ENCODE results near the gene IQSEC3. TPM values are rescaled to one million over a fixed set of nuclear protein-coding genes. Genes with fewer than 3 reads are reported as not detected.

Gene IQSEC3
- total RNA-seq, 2 experiments from 2014 or later, result not detected

- CTCF ChIA-PET, result no interaction called here
- intact Hi-C loops (cut with DNase I, micrococcal nuclease), result no loop called here
- H3K36me3 Mint-ChIP-seq (ENCODE audit: low read depth), result no peaks in the 10 kb centered on the region
- H3K4me1 Mint-ChIP-seq, result no peaks in the 10 kb centered on the region
- H3K27ac Mint-ChIP-seq, result no peak overlapping the region
- ATAC-seq (no peak), DNase-seq (no peak)
- H3K27me3 Mint-ChIP-seq, result peaks cover 3% of the 10 kb centered on the region
- H3K9me3 Mint-ChIP-seq (ENCODE audit: low read depth), result peaks cover 4% of the 10 kb centered on the region
- POLR2A ChIA-PET, result no interaction called here
- no peak overlapping the region for H3K4me3 Mint-ChIP-seq
Measured at GRCh38 chr12:89653-90052, 23.1 kb downstream of the IQSEC3 start.

GRCh38 chr12:91213-91612, 24.6 kb downstream of the IQSEC3 start:
- intact Hi-C loops (cut with DNase I, micrococcal nuclease), result no loop called here
- DNase-seq (no peak), ATAC-seq (no peak)
- H3K4me3 Mint-ChIP-seq, result no peak overlapping the region
- no peaks in the 10 kb centered on the region for H3K36me3 Mint-ChIP-seq (ENCODE audit: low read depth)
- no peaks in the 10 kb centered on the region for H3K4me1 Mint-ChIP-seq
- ChIA-PET POLR2A (no interaction called here), CTCF (no interaction called here)
- H3K27me3 Mint-ChIP-seq, result peaks cover 6% of the 10 kb centered on the region
- H3K27ac Mint-ChIP-seq, result no peak overlapping the region
- H3K9me3 Mint-ChIP-seq (ENCODE audit: low read depth), result peaks cover 4% of the 10 kb centered on the region

GRCh38 chr12:93266-94005, 26.9 kb downstream of the IQSEC3 start:
- H3K4me1 Mint-ChIP-seq, result no peaks in the 10 kb centered on the region
- intact Hi-C loops (cut with DNase I, micrococcal nuclease), result no loop called here
- H3K27me3 Mint-ChIP-seq, result peaks cover 6% of the 10 kb centered on the region
- no peak for ATAC-seq
- ChIA-PET CTCF (interaction anchor here (0.7 kb wide), 1 partner anchor 161 kb away, joined by 4 read pairs; no protein-coding TSS in a partner anchor), POLR2A (no interaction called here)
- peaks cover 4% of the 10 kb centered on the region for H3K9me3 Mint-ChIP-seq (ENCODE audit: low read depth)
- no peaks in the 10 kb centered on the region for H3K36me3 Mint-ChIP-seq (ENCODE audit: low read depth)
- H3K27ac Mint-ChIP-seq, result no peak overlapping the region
- DNase-seq, result no peak
- no peak overlapping the region for H3K4me3 Mint-ChIP-seq

DNA sequence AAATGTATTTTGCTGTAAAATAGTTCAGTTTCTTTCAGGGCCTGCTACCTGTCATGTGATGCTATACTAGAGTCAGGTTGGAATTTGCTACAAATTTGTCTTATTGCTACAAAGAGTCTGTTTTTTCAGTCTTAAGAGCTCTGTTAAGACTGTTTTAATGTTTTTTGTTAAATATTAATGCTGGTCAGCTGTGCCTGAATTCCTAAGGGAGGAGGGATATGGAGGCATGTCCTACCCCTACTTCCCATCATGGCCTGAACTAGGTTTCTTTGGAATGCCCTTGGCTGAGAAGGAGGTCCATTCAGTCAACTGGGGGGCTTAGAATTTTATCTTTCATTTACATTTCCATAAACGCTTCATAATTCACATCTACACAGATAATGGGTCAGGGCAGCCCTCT, 30.0 kb downstream of the IQSEC3 start:
- Mint-ChIP-seq H3K4me3 (no peak overlapping the region), H3K36me3 (ENCODE audit: low read depth) (no peaks in the 10 kb centered on the region), H3K4me1 (no peaks in the 10 kb centered on the region), H3K27ac (no peak overlapping the region), H3K9me3 (ENCODE audit: low read depth) (no peaks in the 10 kb centered on the region), H3K27me3 (peaks cover 18% of the 10 kb centered on the region)
- no peak for DNase-seq
- intact Hi-C loops (cut with DNase I, micrococcal nuclease), result no loop called here
- POLR2A ChIA-PET, result no interaction called here
- CTCF ChIA-PET, result no interaction called here
- no peak for ATAC-seq

DNA sequence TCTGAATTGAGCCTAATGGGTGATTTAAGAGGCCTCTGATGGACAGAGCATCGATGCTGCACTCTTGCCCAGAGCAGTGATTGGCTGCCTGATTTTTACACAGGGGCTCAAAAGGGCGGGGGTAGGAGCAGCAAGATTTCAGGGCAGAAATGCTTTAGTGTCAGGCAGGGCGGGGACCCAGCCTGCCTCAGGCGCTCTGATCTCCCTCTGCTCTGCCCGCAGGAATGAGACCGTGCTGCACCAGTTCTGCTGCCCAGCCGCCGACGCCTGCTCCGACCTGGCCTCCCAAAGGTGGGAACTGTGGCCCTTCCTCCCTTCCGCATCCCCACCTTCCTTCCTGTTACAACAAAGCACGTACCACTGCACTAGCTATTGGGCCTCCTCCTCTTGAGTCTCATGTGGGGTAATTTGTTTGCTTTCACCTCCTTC, 32.4 kb downstream of the IQSEC3 start:
- CTCF ChIA-PET, result interaction anchor here (0.6 kb wide), 1 partner anchor 384 kb away, joined by 3 read pairs; no protein-coding TSS in a partner anchor
- intact Hi-C loops (cut with DNase I, micrococcal nuclease), result no loop called here

GRCh38 chr12:99605-100004, 33.0 kb downstream of the IQSEC3 start:
- H3K27ac Mint-ChIP-seq, result no peak overlapping the region
- no peaks in the 10 kb centered on the region for H3K36me3 Mint-ChIP-seq (ENCODE audit: low read depth)
- CTCF ChIA-PET, result no interaction called here
- peaks cover 4% of the 10 kb centered on the region for H3K4me1 Mint-ChIP-seq
- H3K9me3 Mint-ChIP-seq (ENCODE audit: low read depth), result no peaks in the 10 kb centered on the region
- H3K27me3 Mint-ChIP-seq, result peaks cover 17% of the 10 kb centered on the region
- no peak overlapping the region for H3K4me3 Mint-ChIP-seq
- POLR2A ChIA-PET, result no interaction called here
- intact Hi-C loops (cut with DNase I, micrococcal nuclease), result no loop called here
- DNase-seq, result no peak
- no peak for ATAC-seq

More for the DNA sequence above, 32.4 kb downstream of the IQSEC3 start:
- no peaks in the 10 kb centered on the region for H3K36me3 Mint-ChIP-seq (ENCODE audit: low read depth)
- H3K4me3 Mint-ChIP-seq, result no peak overlapping the region
- H3K27me3 Mint-ChIP-seq, result peaks cover 18% of the 10 kb centered on the region
- POLR2A ChIA-PET, result no interaction called here
- no peaks in the 10 kb centered on the region for H3K9me3 Mint-ChIP-seq (ENCODE audit: low read depth)
- peaks cover 2% of the 10 kb centered on the region for H3K4me1 Mint-ChIP-seq
- DNase-seq, result no peak
- no peak for ATAC-seq
- no peak overlapping the region for H3K27ac Mint-ChIP-seq

DNA sequence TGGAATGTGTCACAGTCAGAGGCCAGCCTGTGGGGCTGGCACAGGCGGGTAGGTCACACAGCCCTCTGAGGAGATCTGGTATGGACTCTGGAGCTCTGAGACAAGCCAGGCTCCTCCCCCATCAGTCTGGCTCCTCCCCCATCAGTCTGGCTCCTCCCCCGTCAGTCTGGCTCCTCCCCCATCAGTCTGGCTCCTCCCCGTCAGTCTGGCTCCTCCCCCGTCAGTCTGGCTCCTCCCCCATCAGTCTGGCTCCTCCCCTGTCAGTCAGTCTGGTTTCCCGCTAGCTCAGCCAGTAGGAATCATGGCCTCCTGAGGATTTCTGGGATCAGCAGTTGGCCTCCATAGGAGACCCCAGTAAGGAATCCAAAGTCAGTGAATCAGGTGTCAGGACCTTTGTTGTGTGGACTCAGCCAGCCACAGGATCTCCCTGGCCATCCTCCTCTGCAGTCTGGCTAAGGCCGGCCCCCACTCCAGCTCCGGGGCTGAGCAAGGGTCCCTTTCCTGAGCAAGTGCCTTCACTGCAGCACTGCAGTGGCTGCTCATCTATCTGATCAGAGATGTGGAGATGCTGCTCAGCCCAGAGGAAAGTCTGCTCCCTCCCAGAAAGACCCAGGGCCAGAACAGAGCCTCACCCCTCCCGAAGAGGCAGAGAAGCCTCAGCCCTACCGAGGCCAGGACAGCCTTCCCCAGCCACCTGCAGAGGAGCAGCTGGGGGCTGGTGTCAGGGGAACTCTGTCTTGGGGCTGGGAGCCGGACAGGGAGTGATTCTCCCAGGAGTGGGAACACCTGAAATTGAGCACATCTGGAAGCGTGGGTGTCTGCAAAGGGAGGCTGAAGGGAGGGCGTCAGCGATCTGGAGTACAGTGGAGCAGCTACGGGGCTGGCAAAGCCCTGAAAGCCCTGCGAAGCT, 35.7 kb downstream of the IQSEC3 start:
- Mint-ChIP-seq H3K36me3 (ENCODE audit: low read depth) (no peaks in the 10 kb centered on the region), H3K4me3 (no peak overlapping the region), H3K27me3 (peaks cover 15% of the 10 kb centered on the region), H3K27ac (no peak overlapping the region), H3K9me3 (ENCODE audit: low read depth) (no peaks in the 10 kb centered on the region), H3K4me1 (peaks cover 4% of the 10 kb centered on the region)
- ChIA-PET CTCF (interaction anchor here (0.7 to 0.8 kb wide), 2 partner anchors 87 to 238 kb away, joined by 3 to 4 read pairs; no protein-coding TSS in a partner anchor), POLR2A (no interaction called here)
- ATAC-seq (peak; percentile 65), DNase-seq (peak; percentile 34)
- intact Hi-C loops (cut with DNase I, micrococcal nuclease), result no loop called here

DNA sequence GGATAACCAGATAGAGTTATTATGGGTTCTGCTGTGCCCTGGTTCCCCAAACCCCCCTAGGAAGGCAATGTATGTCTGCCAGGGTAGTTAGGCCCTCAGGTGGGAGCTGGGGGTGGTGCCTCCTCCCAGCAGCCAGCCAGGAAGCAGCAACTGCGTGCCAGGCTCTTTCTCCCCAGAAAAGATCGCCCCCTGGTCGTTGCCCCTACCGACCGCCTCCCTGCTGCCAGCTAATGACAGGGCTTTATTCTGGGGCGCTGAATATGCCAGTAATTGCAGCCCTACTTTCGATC, 36.3 kb downstream of the IQSEC3 start:
- CTCF ChIA-PET, result no interaction called here
- ATAC-seq, result no peak
- no peaks in the 10 kb centered on the region for H3K9me3 Mint-ChIP-seq (ENCODE audit: low read depth)
- intact Hi-C loops (cut with DNase I, micrococcal nuclease), result no loop called here
- H3K27me3 Mint-ChIP-seq, result peaks cover 15% of the 10 kb centered on the region
- POLR2A ChIA-PET, result no interaction called here
- no peak overlapping the region for H3K4me3 Mint-ChIP-seq
- peaks cover 4% of the 10 kb centered on the region for H3K4me1 Mint-ChIP-seq
- no peak for DNase-seq
- H3K27ac Mint-ChIP-seq, result no peak overlapping the region
- no peaks in the 10 kb centered on the region for H3K36me3 Mint-ChIP-seq (ENCODE audit: low read depth)

GRCh38 chr12:103169-103981, 36.8 kb downstream of the IQSEC3 start:
- Mint-ChIP-seq H3K36me3 (ENCODE audit: low read depth) (no peaks in the 10 kb centered on the region), H3K27ac (no peak overlapping the region), H3K9me3 (ENCODE audit: low read depth) (no peaks in the 10 kb centered on the region), H3K4me3 (no peak overlapping the region), H3K27me3 (peaks cover 15% of the 10 kb centered on the region), H3K4me1 (peaks cover 4% of the 10 kb centered on the region)
- ATAC-seq (peak; percentile 33), DNase-seq (peak; percentile 17)
- POLR2A ChIA-PET, result no interaction called here
- intact Hi-C loops (cut with DNase I, micrococcal nuclease), result no loop called here
- CTCF ChIA-PET, result no interaction called here

DNA sequence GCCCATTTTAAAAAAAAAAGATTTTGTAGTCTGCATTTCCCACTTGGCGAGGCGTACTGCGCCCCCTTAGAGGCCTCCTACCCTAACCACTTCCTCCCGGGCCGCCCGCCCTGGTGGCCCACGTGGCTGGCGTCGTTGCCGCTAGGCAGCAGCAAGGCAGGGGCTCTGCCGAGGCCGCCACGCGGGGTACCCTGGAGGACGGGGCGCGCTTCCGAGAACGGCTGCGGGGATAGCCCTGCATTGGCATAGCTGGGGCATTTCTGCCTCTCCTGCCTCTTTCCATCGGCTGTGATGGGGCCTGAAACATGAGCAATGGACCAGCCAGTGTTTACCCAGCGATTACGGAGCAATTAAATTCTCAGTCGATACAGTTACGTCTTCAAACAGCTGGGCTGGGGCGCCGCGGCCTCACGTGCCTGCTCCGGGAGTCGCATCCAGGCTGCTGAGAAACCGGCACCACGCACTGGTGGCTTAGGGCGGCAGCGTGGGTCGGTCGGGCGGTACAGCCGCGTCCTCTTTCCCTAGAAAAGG, 38.0 kb downstream of the IQSEC3 start:
- no peaks in the 10 kb centered on the region for H3K9me3 Mint-ChIP-seq (ENCODE audit: low read depth)
- no peaks in the 10 kb centered on the region for H3K36me3 Mint-ChIP-seq (ENCODE audit: low read depth)
- ChIA-PET POLR2A (no interaction called here), CTCF (no interaction called here)
- intact Hi-C loops (cut with DNase I, micrococcal nuclease), result no loop called here
- H3K27me3 Mint-ChIP-seq, result peaks cover 11% of the 10 kb centered on the region
- ATAC-seq (no peak), DNase-seq (peak; percentile 29)
- H3K4me1 Mint-ChIP-seq, result peaks cover 5% of the 10 kb centered on the region
- no peak overlapping the region for H3K27ac Mint-ChIP-seq
- no peak overlapping the region for H3K4me3 Mint-ChIP-seq

GRCh38 chr12:105696-106095, 39.1 kb downstream of the IQSEC3 start:
- ATAC-seq, result no peak
- intact Hi-C loops (cut with DNase I, micrococcal nuclease), result no loop called here
- H3K4me1 Mint-ChIP-seq, result peaks cover 10% of the 10 kb centered on the region
- no peaks in the 10 kb centered on the region for H3K36me3 Mint-ChIP-seq (ENCODE audit: low read depth)
- no peak overlapping the region for H3K4me3 Mint-ChIP-seq
- peaks cover 3% of the 10 kb centered on the region for H3K27me3 Mint-ChIP-seq
- DNase-seq, result no peak
- CTCF ChIA-PET, result no interaction called here
- POLR2A ChIA-PET, result no interaction called here
- no peak overlapping the region for H3K27ac Mint-ChIP-seq
- H3K9me3 Mint-ChIP-seq (ENCODE audit: low read depth), result no peaks in the 10 kb centered on the region
